Erythroblast (primary cell): ENCODE results near the gene ANKRD35.

Source experiments
- GATA1 ChIP-seq: IDR thresholded peaks from 2 replicates; pipeline ENCODE4 v1.6.1; 2011; ENCODE audit warnings: low read depth, mild to moderate bottlenecking, control low read depth, low read length, moderate library complexity
- POLR2A ChIP-seq: IDR thresholded peaks from 2 replicates; pipeline ENCODE4 v1.6.1; 2011; ENCODE audit warnings: mild to moderate bottlenecking, low read length

GRCh38 chr1:145884675-145885074 is 991 bp downstream of the ANKRD35 start:
- TF ChIP-seq POLR2A, result no peak
- TF ChIP-seq GATA1, result no peak
